EL (cell line): Measurements from ENCODE around the gene LHFPL5.

Experiments used
- DNase-seq: peaks from one replicate; pipeline ENCODE4 v3.0.0-alpha.2; 2016

The LHFPL5 gene

DNA sequence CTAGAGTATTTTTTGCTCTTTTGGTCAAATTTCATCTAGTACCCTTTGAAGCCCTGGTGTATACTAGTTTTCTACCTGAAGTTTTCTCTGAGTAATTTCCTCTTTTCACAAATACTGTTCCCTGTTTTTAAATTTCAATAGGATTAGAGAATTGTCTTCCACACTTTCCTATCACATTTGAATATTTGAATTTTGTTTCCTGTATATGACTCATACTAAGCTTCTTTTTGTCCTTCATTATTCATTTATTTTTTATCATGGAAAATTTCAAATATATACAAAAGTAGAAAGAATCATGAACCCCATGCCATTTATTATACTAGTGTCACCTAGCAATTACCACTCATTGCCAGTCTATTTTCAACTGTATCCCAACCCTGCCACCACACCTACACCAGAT lies 52.7 kb downstream of the LHFPL5 start:
- no peak for DNase-seq

DNA sequence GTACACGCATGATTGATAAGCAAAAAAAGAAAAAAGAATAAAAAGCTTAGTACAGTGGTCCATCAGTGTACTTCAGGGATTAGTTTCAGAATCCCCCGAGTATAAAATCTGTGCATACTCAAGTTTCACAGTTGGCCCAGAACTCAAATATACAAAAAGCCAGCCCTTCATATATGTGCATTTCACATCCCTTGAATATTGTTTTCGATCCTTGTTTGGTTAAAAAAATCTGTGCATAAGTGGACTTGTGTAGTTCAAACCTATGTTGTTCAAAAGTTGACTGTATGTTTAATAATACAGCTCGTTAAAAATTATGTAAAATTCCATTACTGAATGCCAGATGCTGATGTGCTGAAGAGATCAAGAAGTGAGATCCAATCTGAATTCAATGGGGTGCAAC lies 54.2 kb downstream of the LHFPL5 start:
- DNase-seq = no peak
